ENCODE measurements around the gene PITPNC1.

Gene PITPNC1

GRCh38 chr17:67635681-67636080 lies 258.6 kb downstream of the PITPNC1 start:
- Histone ChIP-seq H3K9me2 (replicated peaks; ENCODE audit: insufficient read depth, low read length) (no peaks in the 10 kb centered on the region), H3K27ac (ENCODE audit: low read length) (no peak overlapping the region), H3F3A (ENCODE audit: insufficient read depth, low read length) (no peaks in the 10 kb centered on the region), H2AFZ (ENCODE audit: low read length) (no peak overlapping the region), H3K4me1 (ENCODE audit: low read length) (no peaks in the 10 kb centered on the region), H3K27me3 (replicated peaks; ENCODE audit: insufficient read depth, low read length) (no peaks in the 10 kb centered on the region), H3K9me3 (replicated peaks; ENCODE audit: insufficient read depth, low read length) (no peaks in the 10 kb centered on the region), H3K36me3 (replicated peaks; ENCODE audit: insufficient read depth, low read length) (no peaks in the 10 kb centered on the region), H3K9ac (ENCODE audit: low read length) (no peak overlapping the region), H3K4me2 (ENCODE audit: low read depth, low read length) (no peak overlapping the region), H4K20me1 (ENCODE audit: insufficient read depth, low read length) (no peaks in the 10 kb centered on the region), H3K4me3 (ENCODE audit: low read length) (no peak overlapping the region), H3K79me2 (ENCODE audit: low read length) (no peaks in the 10 kb centered on the region)
- DNase-seq: no peak
- TF ChIP-seq EZH2phosphoT487 (IDR thresholded peaks at IDR 0.05; ENCODE audit: low read length) (no peak), CTCF (IDR thresholded peaks at IDR 0.05; ENCODE audit: low read length) (no peak), EZH2 (optimal IDR thresholded peaks at IDR 0.05; ENCODE audit: low read depth, low read length) (no peak)

- Histone ChIP-seq H3K27ac (ENCODE audit: low read length) (no peak overlapping the region), H3K4me3 (ENCODE audit: low read length) (no peak overlapping the region), H4K20me1 (ENCODE audit: insufficient read depth, low read length) (no peaks in the 10 kb centered on the region), H3K9me3 (replicated peaks; ENCODE audit: insufficient read depth, low read length) (no peaks in the 10 kb centered on the region), H3K79me2 (ENCODE audit: low read length) (no peaks in the 10 kb centered on the region), H3K9ac (ENCODE audit: low read length) (no peak overlapping the region), H3F3A (ENCODE audit: insufficient read depth, low read length) (no peaks in the 10 kb centered on the region), H3K9me2 (replicated peaks; ENCODE audit: insufficient read depth, low read length) (no peaks in the 10 kb centered on the region), H3K36me3 (replicated peaks; ENCODE audit: insufficient read depth, low read length) (no peaks in the 10 kb centered on the region), H3K4me2 (ENCODE audit: low read depth, low read length) (no peak overlapping the region), H3K4me1 (ENCODE audit: low read length) (no peaks in the 10 kb centered on the region), H2AFZ (ENCODE audit: low read length) (no peak overlapping the region), H3K27me3 (replicated peaks; ENCODE audit: insufficient read depth, low read length) (no peaks in the 10 kb centered on the region)
- no peak for DNase-seq
- TF ChIP-seq EZH2phosphoT487 (IDR thresholded peaks at IDR 0.05; ENCODE audit: low read length) (no peak), CTCF (IDR thresholded peaks at IDR 0.05; ENCODE audit: low read length) (no peak), EZH2 (optimal IDR thresholded peaks at IDR 0.05; ENCODE audit: low read depth, low read length) (no peak)
Measured at GRCh38 chr17:67636312-67636711, 259.2 kb downstream of the PITPNC1 start.

DNA sequence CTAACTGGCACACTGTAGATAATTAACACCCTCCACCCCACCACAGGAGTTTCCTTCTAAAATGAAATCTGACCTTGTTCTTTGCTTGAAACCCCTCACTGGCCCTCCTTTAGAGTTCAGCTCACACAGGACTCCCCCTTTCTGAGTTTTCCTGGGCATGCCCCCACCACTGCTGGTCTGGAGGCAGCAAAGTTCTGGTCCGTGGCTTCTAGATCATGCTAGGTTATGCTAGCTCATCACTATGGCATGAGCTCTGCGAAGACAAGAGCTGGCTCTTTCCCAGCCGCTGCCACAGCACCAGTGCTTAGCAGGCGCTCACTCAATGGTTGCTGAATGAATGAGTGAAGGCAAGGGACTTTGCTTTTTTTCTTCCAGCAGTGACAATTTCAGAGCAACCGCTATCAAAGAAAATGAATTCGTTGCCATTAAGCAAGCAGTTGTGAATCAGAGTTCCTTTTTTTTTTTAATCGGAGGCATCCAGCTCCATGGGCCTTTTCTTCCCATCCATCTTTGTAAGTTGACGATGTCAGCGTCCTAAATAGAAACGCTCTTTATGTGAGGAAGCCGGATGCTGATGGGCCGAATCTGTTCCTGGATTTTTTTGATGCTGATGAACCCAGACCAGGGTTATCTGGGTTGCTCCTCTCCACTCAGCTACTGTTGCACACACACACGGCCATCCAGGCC lies 259.9 kb downstream of the PITPNC1 start:
- Histone ChIP-seq H3K4me2 (ENCODE audit: low read depth, low read length) (no peak overlapping the region), H3F3A (ENCODE audit: insufficient read depth, low read length) (no peaks in the 10 kb centered on the region), H3K79me2 (ENCODE audit: low read length) (no peaks in the 10 kb centered on the region), H3K9ac (ENCODE audit: low read length) (no peak overlapping the region), H3K4me3 (ENCODE audit: low read length) (no peak overlapping the region), H4K20me1 (ENCODE audit: insufficient read depth, low read length) (no peaks in the 10 kb centered on the region), H3K27ac (ENCODE audit: low read length) (no peak overlapping the region), H3K9me3 (replicated peaks; ENCODE audit: insufficient read depth, low read length) (no peaks in the 10 kb centered on the region), H3K9me2 (replicated peaks; ENCODE audit: insufficient read depth, low read length) (no peaks in the 10 kb centered on the region), H3K27me3 (replicated peaks; ENCODE audit: insufficient read depth, low read length) (no peaks in the 10 kb centered on the region), H2AFZ (ENCODE audit: low read length) (no peak overlapping the region), H3K4me1 (ENCODE audit: low read length) (no peaks in the 10 kb centered on the region), H3K36me3 (replicated peaks; ENCODE audit: insufficient read depth, low read length) (no peaks in the 10 kb centered on the region)
- DNase-seq: no peak
- TF ChIP-seq EZH2phosphoT487 (IDR thresholded peaks at IDR 0.05; ENCODE audit: low read length) (no peak), CTCF (IDR thresholded peaks at IDR 0.05; ENCODE audit: low read length) (no peak), EZH2 (optimal IDR thresholded peaks at IDR 0.05; ENCODE audit: low read depth, low read length) (no peak)
